DMS114 treated with DMSO at 0.1 percent for 48 hours (cell line): ENCODE data around the gene PLAGL2.
"Not testable (repeated sequence)": the region's sequence is repeated elsewhere in the genome, so short reads cannot be mapped to it uniquely, and the experiment has no call there.

Experiments
- DNase-seq: peaks from one replicate; lab custom pipeline; 2025; ENCODE audit not compliant: unreplicated experiment; lab: John Stamatoyannopoulos, UW

The PLAGL2 gene

GRCh38 chr20:32207626-32208498, at the start of gene PLAGL2, which contains the start of gene POFUT1:
TSS of gene PLAGL2 (minus strand) at chr20:32207743. CDS start at chr20:32202178, 5,565 bp downstream.
TSS of gene POFUT1 (plus strand) at chr20:32207880. CDS start at chr20:32207942, 62 bp downstream.
- DNase-seq: peak; percentile 39

- no peak for DNase-seq
These were observed 44.6 kb upstream of the PLAGL2 start for GRCh38 chr20:32252189-32252588.

- DNase-seq: no peak
These were observed 43.9 kb upstream of the PLAGL2 start for GRCh38 chr20:32251470-32251869.

GRCh38 chr20:32249030-32249738, 41.6 kb upstream of the PLAGL2 start:
- no peak for DNase-seq

- no peak for DNase-seq
These were observed 40.5 kb upstream of the PLAGL2 start for GRCh38 chr20:32248043-32248442.

- DNase-seq: not testable (repeated sequence)
These were observed 38.7 kb upstream of the PLAGL2 start for GRCh38 chr20:32246208-32246607.

GRCh38 chr20:32244959-32245358, 37.4 kb upstream of the PLAGL2 start:
- DNase-seq: no peak

- DNase-seq: no peak
These were observed 36.7 kb upstream of the PLAGL2 start for GRCh38 chr20:32244150-32244823.

GRCh38 chr20:32241807-32242206, 34.3 kb upstream of the PLAGL2 start:
- no peak for DNase-seq

GRCh38 chr20:32240205-32240604, 32.7 kb upstream of the PLAGL2 start:
- no peak for DNase-seq

- no peak for DNase-seq
These were observed 31.2 kb upstream of the PLAGL2 start for GRCh38 chr20:32238483-32239425.

- no peak for DNase-seq
These were observed 29.9 kb upstream of the PLAGL2 start for GRCh38 chr20:32237419-32237818.

- no peak for DNase-seq
These were observed 29.3 kb upstream of the PLAGL2 start for GRCh38 chr20:32236819-32237218.

GRCh38 chr20:32236048-32236533, 28.5 kb upstream of the PLAGL2 start:
- no peak for DNase-seq

- DNase-seq: no peak
These were observed 27.9 kb upstream of the PLAGL2 start for GRCh38 chr20:32235331-32236047.

GRCh38 chr20:32234135-32234808, 26.7 kb upstream of the PLAGL2 start:
- DNase-seq: no peak

GRCh38 chr20:32233286-32233685, 25.7 kb upstream of the PLAGL2 start:
- DNase-seq: no peak

GRCh38 chr20:32232326-32232886, 24.9 kb upstream of the PLAGL2 start:
- no peak for DNase-seq

GRCh38 chr20:32231847-32232246, 24.3 kb upstream of the PLAGL2 start:
- no peak for DNase-seq
